GM18870 (cell line): ENCODE measurements around the gene R3HDM2.
"Not testable (repeated sequence)": the region's sequence is repeated elsewhere in the genome, so short reads cannot be mapped to it uniquely, and the experiment has no call there.

Experiments
- ATAC-seq: cut with Tn5 transposase; IDR thresholded peaks from one replicate; pipeline ENCODE4 v1.9.1; 2021; ENCODE audit warnings: moderate library complexity; ENCODE audit not compliant: unreplicated experiment

R3HDM2 gene

DNA sequence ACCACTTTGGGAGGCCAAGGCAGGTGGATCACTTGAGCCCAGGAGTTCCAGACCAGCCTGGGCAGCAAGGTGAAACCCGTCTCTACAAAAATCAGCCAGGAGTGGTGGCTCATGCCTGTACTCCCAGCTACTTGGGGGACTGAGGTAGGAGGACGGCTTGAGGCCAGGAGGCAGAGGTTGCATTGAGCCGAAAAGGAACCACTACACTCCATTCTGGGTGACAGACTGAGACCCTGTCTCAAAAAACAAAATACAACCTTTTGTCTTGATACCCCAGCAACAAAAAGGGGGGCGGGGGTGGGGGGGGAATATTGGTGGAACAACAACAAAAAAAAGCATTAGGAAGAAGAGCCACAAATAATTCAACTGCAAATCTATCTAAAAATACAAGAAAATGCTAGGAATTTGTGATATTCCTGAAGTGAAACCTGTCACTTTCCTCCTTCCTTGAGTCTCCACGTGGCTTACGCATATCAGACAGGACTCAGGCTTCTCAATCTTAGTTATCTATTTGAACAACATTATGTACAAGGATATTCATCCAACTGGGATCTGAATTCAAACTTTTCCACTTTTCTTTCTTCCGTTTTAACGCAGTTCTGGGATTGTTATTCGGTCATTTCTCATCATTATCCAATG, 1.3 kb downstream of the R3HDM2 start:
- no peak for ATAC-seq

DNA sequence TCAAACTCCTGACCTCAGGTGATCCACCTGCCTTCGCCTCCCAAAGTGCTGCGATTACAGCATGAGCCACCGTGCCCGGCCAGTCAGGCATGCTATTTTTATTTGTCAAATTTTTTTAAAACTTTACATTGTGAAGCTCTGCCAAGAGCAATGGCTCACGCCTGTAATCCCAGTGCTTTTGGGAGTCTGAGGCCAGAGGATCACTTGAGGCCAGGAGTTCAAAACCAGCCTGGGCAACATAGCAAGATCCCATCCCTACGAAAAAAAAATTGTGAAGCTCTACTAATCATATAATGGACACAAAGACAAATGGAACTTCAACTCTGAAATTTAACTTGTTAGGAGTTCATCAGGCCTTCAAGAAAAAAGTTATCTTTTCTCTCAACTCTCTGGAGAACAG, 1.9 kb downstream of the R3HDM2 start:
- no peak for ATAC-seq

- ATAC-seq, result not testable (repeated sequence)
These were observed 3.9 kb downstream of the R3HDM2 start for GRCh38 chr12:57426948-57427347.

DNA sequence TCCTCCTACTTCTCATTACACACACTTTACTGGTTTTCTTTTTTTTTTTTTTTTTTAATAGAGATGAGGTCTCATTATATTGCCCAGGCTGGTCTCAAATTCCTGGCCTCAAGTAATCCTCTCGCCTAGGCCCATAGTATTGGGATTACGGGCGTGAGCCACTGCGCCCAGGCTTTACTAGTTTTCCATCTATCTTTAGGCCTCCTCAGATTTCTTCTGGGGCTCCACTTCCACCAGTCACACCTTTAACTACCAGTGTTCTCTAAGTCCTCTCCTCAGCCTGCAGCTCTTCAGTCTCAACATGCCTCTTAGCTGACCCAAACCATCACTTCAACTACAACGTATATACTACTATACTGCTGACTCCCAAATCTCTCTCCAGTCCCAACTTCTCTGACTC, 10.4 kb downstream of the R3HDM2 start:
- ATAC-seq, result no peak

DNA sequence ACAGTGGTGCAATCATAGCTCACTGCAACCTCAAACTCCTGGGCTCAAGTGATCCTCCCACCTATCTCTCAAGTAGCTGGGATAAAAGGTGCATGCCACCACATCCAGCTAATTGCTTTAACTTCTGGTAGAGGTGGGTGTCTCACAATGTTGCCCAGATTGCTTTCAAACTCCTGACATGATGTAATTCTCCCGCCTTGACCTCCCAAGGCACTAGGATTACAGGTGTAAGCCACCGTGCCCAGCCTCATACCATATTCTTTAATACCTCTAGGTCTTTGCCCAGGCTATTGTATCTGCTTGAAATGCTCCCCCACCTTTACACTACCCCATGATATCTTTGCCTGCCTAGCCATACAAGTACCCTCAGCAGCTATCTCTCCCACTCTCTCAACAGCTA, 11.3 kb downstream of the R3HDM2 start:
- no peak for ATAC-seq

DNA sequence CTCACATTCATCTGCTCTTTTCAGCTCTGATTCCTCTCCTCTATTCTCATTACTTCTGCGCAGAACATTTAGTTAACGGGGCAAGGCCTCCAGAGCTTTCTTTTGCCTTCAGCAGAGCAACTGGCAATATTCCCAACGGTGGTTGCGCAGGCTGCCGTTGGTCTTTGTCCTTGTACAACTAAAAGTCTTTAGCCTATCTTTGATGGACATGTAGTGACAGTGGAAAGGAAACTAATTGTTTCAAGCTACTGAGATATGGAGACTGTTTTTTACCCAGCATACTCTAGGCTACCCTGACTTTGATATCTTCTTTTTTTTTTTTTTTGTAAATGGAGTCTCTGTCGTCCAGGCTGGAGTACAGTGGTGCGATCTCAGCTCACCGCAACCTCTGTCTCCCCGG, 12.6 kb downstream of the R3HDM2 start:
- ATAC-seq, result no peak

GRCh38 chr12:57416039-57416996, 14.5 kb downstream of the R3HDM2 start:
- no peak for ATAC-seq

GRCh38 chr12:57415088-57415487, 15.8 kb downstream of the R3HDM2 start:
- ATAC-seq, result no peak

GRCh38 chr12:57414160-57414559, 16.7 kb downstream of the R3HDM2 start:
- ATAC-seq, result not testable (repeated sequence)

- ATAC-seq, result no peak
These were observed 20.3 kb downstream of the R3HDM2 start for GRCh38 chr12:57410534-57410933.

DNA sequence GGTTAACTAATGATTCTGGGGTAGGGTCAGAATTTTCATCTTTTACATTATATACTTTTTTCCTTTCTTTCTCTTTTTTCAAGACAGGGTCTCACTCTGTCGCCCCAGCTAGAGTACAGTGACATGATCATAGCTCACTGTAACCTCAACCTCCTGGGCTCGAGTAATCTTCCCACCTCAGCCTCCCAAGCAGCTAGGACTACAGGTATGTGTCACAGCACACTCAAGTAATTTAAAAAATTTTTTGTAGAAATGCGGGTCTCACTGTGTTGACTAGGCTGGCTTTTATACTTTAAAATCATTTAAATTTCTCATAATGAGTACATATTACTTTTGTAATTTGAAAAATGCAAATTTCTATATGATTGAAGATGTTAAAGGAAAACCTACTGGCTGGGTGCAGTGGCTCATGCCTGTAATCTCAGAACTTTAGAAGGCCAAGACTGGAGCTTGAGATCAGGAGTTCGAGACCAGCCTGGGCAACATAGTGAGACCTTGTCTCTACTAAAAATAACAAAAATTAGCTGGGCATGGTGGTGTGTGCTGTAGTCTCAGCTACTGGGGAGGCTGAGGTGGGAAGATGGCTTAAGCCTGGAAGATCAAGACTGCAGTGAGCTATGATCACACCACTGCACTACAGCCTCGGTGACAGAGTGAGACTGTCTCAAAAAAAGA, 25.7 kb downstream of the R3HDM2 start:
- no peak for ATAC-seq

- ATAC-seq, result not testable (repeated sequence)
These were observed 28.7 kb downstream of the R3HDM2 start for GRCh38 chr12:57402156-57402555.

DNA sequence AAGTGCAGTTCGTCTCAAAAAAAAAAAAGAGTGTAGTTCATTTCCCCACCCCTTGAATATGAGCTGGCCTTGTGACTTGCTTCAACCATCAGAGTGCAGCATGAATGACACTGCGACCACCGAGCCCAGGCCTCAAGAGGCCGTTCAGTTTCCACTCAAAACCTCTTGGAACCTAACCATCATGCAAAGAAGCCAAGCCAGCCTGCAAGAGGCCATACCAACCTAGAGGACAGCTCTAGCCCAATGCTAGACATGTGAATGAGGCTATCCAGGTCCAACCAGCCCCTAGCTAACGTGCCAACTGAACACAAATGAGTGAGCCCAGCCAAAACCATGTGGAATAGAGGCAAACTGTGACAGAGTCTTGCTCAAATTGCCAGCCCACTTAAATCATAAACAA, 29.7 kb downstream of the R3HDM2 start:
- no peak for ATAC-seq

DNA sequence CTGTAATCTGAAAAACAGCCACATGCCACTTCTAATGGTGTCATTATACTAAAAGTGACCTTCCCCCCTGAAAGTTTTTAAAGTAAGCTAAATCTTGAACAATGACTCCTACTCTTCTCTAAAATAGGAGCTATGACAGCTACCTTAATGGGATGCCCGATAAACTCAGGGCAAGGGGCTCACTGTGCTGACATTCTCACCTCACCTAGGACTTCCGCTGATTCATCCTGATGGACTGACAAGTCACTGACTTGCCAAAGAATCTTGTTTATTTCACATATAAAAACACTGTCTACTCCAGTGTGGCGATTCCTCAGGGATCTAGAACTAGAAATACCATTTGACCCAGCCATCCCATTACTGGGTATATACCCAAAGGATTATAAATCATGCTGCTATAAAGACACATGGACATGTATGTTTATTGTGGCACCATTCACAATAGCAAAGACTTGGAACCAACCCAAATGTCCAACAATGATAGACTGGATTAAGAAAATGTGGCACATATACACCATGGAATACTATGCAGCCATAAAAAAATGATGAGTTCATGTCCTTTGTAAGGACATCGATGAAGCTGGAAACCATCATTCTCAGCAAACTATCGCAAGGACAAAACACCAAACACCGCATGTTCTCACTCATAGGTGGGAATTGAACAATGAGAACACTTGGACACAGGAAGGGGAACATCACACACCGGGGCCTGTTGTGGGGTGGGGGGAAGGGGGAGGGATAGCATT, 31.0 kb downstream of the R3HDM2 start:
- ATAC-seq, result not testable (repeated sequence)

DNA sequence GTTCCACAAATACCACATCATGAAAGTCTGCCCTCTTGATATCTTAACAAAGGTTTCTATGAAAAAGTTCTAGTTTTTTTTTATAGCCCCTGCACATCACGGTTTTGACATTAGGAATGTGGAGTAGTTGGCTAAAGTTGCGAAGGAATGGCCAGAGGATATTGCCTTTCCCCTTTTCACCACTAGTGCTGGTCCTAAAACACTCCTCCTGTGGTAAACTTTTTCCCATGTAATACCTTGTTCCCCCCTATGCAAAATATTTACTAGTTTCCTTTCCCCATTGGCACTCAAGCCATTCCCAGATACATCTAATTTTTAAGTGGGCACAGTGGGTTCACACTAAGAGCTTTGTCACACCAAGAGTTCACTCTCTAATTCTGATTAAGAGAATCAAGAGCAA, 33.4 kb downstream of the R3HDM2 start:
- ATAC-seq, result no peak

DNA sequence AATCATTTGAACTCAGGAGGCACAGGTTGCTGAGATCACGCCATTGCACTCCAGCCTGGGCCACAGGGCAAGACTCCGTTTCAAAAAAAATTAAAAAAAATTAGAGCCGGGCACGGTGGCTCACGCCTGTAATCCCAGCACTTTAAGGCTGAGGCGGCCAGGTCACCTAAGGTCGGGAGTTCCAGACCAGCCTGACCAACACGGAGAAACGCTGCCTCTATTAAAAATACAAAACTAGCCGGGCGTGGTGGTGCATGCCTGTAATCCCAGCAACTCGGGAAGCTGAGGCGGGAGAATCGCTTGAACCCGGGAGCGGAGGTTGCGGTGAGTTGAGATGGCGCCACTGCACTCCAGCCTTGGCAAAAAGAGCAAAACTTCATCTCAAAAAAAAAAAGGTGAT, 35.7 kb downstream of the R3HDM2 start:
- ATAC-seq, result no peak

DNA sequence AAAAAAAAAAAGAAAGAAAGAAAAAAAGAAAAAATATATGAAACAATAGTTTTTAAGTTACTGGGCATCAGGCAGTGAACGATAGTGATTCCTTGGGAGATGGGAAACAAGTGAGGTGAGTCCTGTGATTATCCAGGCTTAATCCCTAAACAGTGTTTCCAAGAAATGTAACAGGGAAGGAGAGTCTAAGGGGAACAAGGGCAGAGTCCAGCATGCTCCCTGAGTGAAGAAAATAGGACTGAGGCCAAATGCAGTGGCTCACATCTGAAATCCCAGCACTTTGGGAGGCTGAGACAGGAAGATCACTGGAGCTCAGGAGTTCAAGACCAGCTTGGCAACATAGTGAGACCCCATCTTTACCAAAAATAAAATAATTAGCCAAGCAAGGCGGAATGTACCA, 40.7 kb downstream of the R3HDM2 start:
- ATAC-seq, result no peak

DNA sequence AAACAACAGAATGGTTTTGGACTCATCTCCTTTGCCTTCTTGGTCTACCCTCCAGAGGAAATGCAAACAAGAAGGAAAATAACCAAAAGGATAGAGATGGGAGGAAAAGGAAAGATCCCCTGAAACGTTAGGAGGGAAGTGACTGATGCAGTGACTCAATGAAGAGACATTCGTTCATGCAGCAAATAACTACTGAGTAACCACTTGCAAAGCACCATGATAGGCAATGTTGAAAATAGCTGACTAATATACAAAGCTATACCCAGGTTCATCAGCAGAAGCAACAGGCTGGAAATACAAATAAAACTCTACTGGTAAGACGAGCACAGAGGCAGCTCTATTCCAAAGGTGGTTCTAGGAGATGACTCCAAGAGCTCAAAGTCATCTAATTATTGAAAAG, 41.8 kb downstream of the R3HDM2 start:
- ATAC-seq, result no peak

GRCh38 chr12:57388425-57388824, 42.4 kb downstream of the R3HDM2 start:
- no peak for ATAC-seq

DNA sequence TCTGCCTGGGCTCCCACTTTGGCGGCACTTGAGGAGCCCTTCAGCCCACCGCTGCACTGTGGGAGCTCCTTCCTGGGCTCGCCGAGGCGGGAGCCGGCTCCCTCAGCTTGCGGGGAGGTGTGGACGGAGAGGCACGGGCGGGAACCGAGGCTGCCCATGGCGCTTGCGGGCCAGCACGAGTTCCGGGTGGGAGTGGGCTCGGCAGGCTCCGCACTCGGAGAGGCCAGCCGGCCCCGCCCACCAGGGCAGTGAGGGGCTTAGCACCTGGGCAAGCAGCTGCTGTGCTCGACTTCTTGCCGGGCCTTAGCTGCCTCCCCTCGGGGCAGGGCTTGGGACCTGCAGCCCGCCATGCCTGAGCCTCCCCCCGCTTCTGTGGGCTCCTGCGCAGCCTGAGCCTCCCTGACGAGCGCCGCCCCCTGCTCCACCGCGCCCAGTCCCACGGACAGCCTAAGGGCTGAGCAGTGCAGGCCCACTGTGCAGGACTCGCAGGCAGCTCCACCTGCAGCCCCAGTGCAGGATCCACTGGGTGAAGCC, 44.6 kb downstream of the R3HDM2 start:
- ATAC-seq, result no peak

DNA sequence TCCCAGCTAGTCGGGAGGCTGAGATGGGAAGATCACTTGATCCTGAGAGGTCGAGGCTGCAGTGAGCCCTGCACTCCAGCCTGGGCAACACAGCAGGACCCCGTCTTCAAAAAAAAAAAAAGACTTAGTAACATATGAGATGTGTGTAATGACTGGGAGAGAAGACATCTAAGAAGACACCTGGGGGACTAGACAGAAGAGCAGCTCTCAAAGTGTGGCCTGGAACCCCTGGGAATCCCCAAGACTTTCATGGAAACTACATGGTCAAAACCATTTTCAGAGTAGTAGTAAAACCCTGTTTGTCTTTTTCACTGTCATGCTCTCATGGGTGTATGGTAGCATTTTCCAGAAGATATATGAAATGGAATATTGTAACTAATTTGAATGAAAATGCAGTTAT, 45.3 kb downstream of the R3HDM2 start:
- ATAC-seq, result no peak
